ENCODE measurements around the gene NRCAM.

NRCAM gene

GRCh38 chr7:108417144-108417543 is 39.1 kb downstream of the NRCAM start:
- H3K4me3 ChIP-seq (ENCODE audit: low read length): peak overlapping the region; percentile 40; the same call in 1 of the 2 replicates
- H3K27ac ChIP-seq (ENCODE audit: low read length): peak overlapping the region; percentile 64; the same call in 1 of the 2 replicates
- H4K20me1 ChIP-seq (ENCODE audit: insufficient read depth, low read length): peaks cover 45% of the 10 kb centered on the region
- peak overlapping the region; percentile 76 for H3K4me2 ChIP-seq (ENCODE audit: low read length)
- peaks cover 98% of the 10 kb centered on the region for H3K79me2 ChIP-seq (ENCODE audit: low read length)
- no peak for TF ChIP-seq EZH2phosphoT487 (IDR thresholded peaks at IDR 0.05; ENCODE audit: low read depth)
- TF ChIP-seq, protein P1, sequence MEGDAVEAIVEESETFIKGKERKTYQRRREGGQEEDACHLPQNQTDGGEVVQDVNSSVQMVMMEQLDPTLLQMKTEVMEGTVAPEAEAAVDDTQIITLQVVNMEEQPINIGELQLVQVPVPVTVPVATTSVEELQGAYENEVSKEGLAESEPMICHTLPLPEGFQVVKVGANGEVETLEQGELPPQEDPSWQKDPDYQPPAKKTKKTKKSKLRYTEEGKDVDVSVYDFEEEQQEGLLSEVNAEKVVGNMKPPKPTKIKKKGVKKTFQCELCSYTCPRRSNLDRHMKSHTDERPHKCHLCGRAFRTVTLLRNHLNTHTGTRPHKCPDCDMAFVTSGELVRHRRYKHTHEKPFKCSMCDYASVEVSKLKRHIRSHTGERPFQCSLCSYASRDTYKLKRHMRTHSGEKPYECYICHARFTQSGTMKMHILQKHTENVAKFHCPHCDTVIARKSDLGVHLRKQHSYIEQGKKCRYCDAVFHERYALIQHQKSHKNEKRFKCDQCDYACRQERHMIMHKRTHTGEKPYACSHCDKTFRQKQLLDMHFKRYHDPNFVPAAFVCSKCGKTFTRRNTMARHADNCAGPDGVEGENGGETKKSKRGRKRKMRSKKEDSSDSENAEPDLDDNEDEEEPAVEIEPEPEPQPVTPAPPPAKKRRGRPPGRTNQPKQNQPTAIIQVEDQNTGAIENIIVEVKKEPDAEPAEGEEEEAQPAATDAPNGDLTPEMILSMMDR (IDR thresholded peaks at IDR 0.05; ENCODE audit: low read depth, low read length): no peak
- no peaks in the 10 kb centered on the region for H3K27me3 ChIP-seq (ENCODE audit: low read depth, low read length)
- H2AFZ ChIP-seq (ENCODE audit: low read depth, low read length): no peak overlapping the region
- H3K9ac ChIP-seq (ENCODE audit: low read length): no peak overlapping the region
- peaks cover 71% of the 10 kb centered on the region for H3K4me1 ChIP-seq (ENCODE audit: low read length)
- H3K36me3 ChIP-seq (replicated peaks; ENCODE audit: low read depth, low read length): peaks cover 30% of the 10 kb centered on the region
- H3K9me3 ChIP-seq (ENCODE audit: insufficient read depth, low read length): no peaks in the 10 kb centered on the region

DNA sequence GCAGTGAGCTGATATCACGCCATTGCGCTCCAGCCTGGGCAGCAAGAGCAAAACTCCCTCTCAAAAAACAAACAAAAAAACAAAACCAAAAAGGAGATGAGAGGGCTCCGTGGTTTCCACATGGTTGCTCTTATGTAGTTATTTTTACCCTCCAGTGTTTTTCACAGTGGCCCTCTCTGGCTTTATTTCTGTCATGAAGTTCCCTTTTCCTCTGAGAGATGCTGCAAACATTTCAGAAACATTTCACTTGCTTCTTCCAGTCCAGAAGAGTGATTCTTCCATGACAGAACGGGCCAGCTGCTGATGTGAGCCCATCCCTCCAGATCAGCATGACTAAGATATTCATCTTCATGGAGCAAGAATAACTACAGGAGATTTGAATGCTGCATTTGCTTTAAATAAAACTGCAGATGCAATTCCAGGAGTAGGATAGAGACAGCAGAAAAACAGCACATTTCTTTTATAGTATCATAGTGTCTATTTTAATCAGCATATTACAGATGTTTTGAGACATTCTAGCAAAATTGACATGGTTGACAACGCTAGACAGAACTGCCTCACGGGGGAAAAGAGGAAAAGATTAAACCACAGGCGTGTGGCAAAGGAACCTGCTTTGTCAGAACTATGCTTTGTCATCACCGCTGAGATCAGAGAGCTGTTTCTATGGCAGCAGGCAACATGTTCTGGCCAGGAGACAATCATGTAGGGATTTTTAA is 40.3 kb downstream of the NRCAM start:
- peak overlapping the region; percentile 64 for H3K27ac ChIP-seq (ENCODE audit: low read length)
- H3K36me3 ChIP-seq (replicated peaks; ENCODE audit: low read depth, low read length): peaks cover 30% of the 10 kb centered on the region
- H3K4me3 ChIP-seq (ENCODE audit: low read length): peak overlapping the region; percentile 40
- peaks cover 92% of the 10 kb centered on the region for H3K79me2 ChIP-seq (ENCODE audit: low read length)
- no peak overlapping the region for H3K9ac ChIP-seq (ENCODE audit: low read length)
- no peak overlapping the region for H2AFZ ChIP-seq (ENCODE audit: low read depth, low read length)
- no peaks in the 10 kb centered on the region for H3K27me3 ChIP-seq (ENCODE audit: low read depth, low read length)
- H3K4me2 ChIP-seq (ENCODE audit: low read length): peak overlapping the region; percentile 76
- H3K4me1 ChIP-seq (ENCODE audit: low read length): peaks cover 60% of the 10 kb centered on the region
- TF ChIP-seq, protein P1 (IDR thresholded peaks at IDR 0.05; ENCODE audit: low read depth, low read length): no peak
- no peak for TF ChIP-seq EZH2phosphoT487 (IDR thresholded peaks at IDR 0.05; ENCODE audit: low read depth)
- H4K20me1 ChIP-seq (ENCODE audit: insufficient read depth, low read length): peaks cover 45% of the 10 kb centered on the region
- no peaks in the 10 kb centered on the region for H3K9me3 ChIP-seq (ENCODE audit: insufficient read depth, low read length)

DNA sequence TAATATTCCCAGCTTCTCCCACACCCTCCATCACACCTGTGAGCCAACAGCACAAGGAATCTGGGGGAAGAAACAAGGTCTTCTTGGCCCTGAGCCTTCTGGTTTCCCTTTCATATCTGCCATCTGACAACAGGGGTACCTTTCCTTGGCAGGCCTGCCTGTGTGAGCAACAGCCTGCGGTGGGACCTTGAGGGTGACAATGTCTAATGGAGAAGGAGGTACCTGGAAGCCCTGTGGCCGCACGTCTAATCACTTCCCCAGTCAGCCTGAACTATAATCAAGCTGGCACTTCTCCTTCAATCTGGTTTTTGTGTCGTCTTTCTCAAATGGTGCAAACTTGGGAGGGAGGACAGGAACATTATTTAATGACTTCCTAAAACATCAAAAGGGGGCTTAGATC is 41.2 kb downstream of the NRCAM start:
- Histone ChIP-seq H3K4me1 (ENCODE audit: low read length) (peaks cover 51% of the 10 kb centered on the region), H3K4me3 (ENCODE audit: low read length) (no peak overlapping the region), H3K36me3 (replicated peaks; ENCODE audit: low read depth, low read length) (peaks cover 30% of the 10 kb centered on the region), H3K79me2 (ENCODE audit: low read length) (peaks cover 89% of the 10 kb centered on the region), H4K20me1 (ENCODE audit: insufficient read depth, low read length) (peaks cover 45% of the 10 kb centered on the region), H3K4me2 (ENCODE audit: low read length) (no peak overlapping the region), H3K27me3 (ENCODE audit: low read depth, low read length) (no peaks in the 10 kb centered on the region), H3K27ac (ENCODE audit: low read length) (no peak overlapping the region), H3K9ac (ENCODE audit: low read length) (no peak overlapping the region), H2AFZ (ENCODE audit: low read depth, low read length) (no peak overlapping the region), H3K9me3 (ENCODE audit: insufficient read depth, low read length) (no peaks in the 10 kb centered on the region)
- TF ChIP-seq EZH2phosphoT487 (IDR thresholded peaks at IDR 0.05; ENCODE audit: low read depth): no peak
- TF ChIP-seq, protein P1 (IDR thresholded peaks at IDR 0.05; ENCODE audit: low read depth, low read length): no peak

GRCh38 chr7:108413782-108414492 is 42.3 kb downstream of the NRCAM start:
- TF ChIP-seq, protein P1 (IDR thresholded peaks at IDR 0.05; ENCODE audit: low read depth, low read length): no peak
- no peak for TF ChIP-seq EZH2phosphoT487 (IDR thresholded peaks at IDR 0.05; ENCODE audit: low read depth)
- Histone ChIP-seq H3K4me3 (ENCODE audit: low read length) (no peak overlapping the region), H3K4me2 (ENCODE audit: low read length) (no peak overlapping the region), H3K36me3 (replicated peaks; ENCODE audit: low read depth, low read length) (peaks cover 30% of the 10 kb centered on the region), H3K4me1 (ENCODE audit: low read length) (peaks cover 39% of the 10 kb centered on the region), H3K9ac (ENCODE audit: low read length) (no peak overlapping the region), H2AFZ (ENCODE audit: low read depth, low read length) (no peak overlapping the region), H3K27ac (ENCODE audit: low read length) (no peak overlapping the region), H4K20me1 (ENCODE audit: insufficient read depth, low read length) (peaks cover 57% of the 10 kb centered on the region), H3K9me3 (ENCODE audit: insufficient read depth, low read length) (no peaks in the 10 kb centered on the region), H3K27me3 (ENCODE audit: low read depth, low read length) (no peaks in the 10 kb centered on the region), H3K79me2 (ENCODE audit: low read length) (peaks cover 88% of the 10 kb centered on the region)

Measured in OCI-LY3 (cell line).